IPS-20b (cell line): ENCODE data around the gene MAP2K2.

ENCODE experiments used
- H3K27ac ChIP-seq: one replicate; pipeline ENCODE4 v1.5.1; 2013; ENCODE audit warnings: low read length
- H3K27me3 ChIP-seq: 2 replicates; pipeline ENCODE4 v1.6.1; 2013; ENCODE audit warnings: mild to moderate bottlenecking, low read length, inconsistent platforms; ENCODE audit not compliant: insufficient read depth
- H3K36me3 ChIP-seq: 2 replicates; pipeline ENCODE4 v1.6.1; 2013; ENCODE audit warnings: low read depth, mild to moderate bottlenecking, inconsistent platforms, low read length, moderate library complexity; ENCODE audit not compliant: insufficient read depth
- H3K4me1 ChIP-seq: 2 replicates; pipeline ENCODE4 v1.6.1; 2013; ENCODE audit warnings: mild to moderate bottlenecking, control low read depth, inconsistent platforms, low read length, moderate library complexity; ENCODE audit not compliant: insufficient read depth
- H3K4me3 ChIP-seq: 2 replicates; pipeline ENCODE4 v1.5.1; 2013; ENCODE audit warnings: mild to moderate bottlenecking, low read length, inconsistent platforms
- H3K9ac ChIP-seq: 2 replicates; pipeline ENCODE4 v1.6.1; 2013; ENCODE audit warnings: low read depth, mild to moderate bottlenecking, inconsistent platforms, low read length, moderate library complexity
- H3K9me3 ChIP-seq: 2 replicates; pipeline ENCODE4 v1.6.1; 2013; ENCODE audit warnings: mild to moderate bottlenecking, low read depth, low read length, inconsistent platforms; ENCODE audit not compliant: insufficient read depth

Gene MAP2K2

GRCh38 chr19:4112367-4112766, 11.6 kb downstream of the MAP2K2 start:
- no peak overlapping the region for H3K4me3 ChIP-seq
- H3K4me1 ChIP-seq = no peaks in the 10 kb centered on the region
- peaks cover 89% of the 10 kb centered on the region for H3K36me3 ChIP-seq
- H3K9ac ChIP-seq = no peak overlapping the region
- H3K27ac ChIP-seq = no peak overlapping the region
- H3K27me3 ChIP-seq = no peaks in the 10 kb centered on the region
- no peaks in the 10 kb centered on the region for H3K9me3 ChIP-seq

- no peak overlapping the region for H3K4me3 ChIP-seq
- no peak overlapping the region for H3K9ac ChIP-seq
- no peaks in the 10 kb centered on the region for H3K4me1 ChIP-seq
- H3K27me3 ChIP-seq = no peaks in the 10 kb centered on the region
- peaks cover 87% of the 10 kb centered on the region for H3K36me3 ChIP-seq
- no peak overlapping the region for H3K27ac ChIP-seq
- H3K9me3 ChIP-seq = no peaks in the 10 kb centered on the region
Measured at GRCh38 chr19:4109626-4109945, 14.3 kb downstream of the MAP2K2 start.

GRCh38 chr19:4108767-4109625, 14.9 kb downstream of the MAP2K2 start:
- Histone ChIP-seq H3K9ac (no peak overlapping the region), H3K27me3 (no peaks in the 10 kb centered on the region), H3K36me3 (peaks cover 86% of the 10 kb centered on the region), H3K4me3 (no peak overlapping the region), H3K4me1 (no peaks in the 10 kb centered on the region), H3K9me3 (no peaks in the 10 kb centered on the region), H3K27ac (no peak overlapping the region)

- Histone ChIP-seq H3K4me3 (no peak overlapping the region), H3K4me1 (no peaks in the 10 kb centered on the region), H3K27me3 (no peaks in the 10 kb centered on the region), H3K27ac (no peak overlapping the region), H3K9me3 (no peaks in the 10 kb centered on the region), H3K36me3 (peaks cover 85% of the 10 kb centered on the region), H3K9ac (no peak overlapping the region)
Measured at GRCh38 chr19:4103080-4103433, 20.9 kb downstream of the MAP2K2 start.

DNA sequence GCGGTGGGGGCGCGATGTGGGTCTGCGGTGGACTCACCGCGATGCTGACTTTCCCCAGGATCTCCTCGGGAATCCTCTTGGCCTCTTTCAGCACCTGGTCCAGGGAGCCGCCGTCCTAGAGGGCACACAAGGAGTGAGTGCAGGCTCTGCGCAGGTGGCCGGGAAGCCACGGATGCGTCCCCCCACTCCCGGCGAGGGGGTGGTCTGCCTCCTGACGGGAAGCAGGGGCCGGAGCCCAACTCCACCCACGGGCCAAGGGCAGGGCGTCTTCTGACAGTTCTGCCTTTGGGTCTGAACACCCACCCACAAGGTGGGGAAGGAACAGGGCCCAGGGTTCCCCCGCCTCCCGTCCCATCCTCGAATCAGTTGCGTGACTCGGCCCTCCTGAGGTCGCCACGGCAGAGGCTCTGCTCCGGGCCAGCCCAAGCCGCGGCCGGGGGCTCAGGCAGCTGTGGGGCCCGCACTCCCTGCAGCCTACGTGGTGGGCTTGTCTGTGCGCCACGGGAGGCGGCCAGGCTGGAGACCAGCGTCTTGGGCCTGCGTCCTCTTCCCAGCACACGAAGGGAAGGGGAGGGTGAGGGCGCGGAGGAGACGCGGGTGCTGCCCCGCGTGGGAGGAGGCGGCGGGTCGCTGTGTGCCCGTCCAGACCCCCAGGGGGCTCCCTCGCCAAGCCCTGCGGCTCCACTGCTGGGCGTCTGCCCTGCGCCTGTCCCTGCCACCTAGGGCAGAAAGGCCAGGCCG, 21.4 kb downstream of the MAP2K2 start:
- Histone ChIP-seq H3K9me3 (no peaks in the 10 kb centered on the region), H3K4me3 (no peak overlapping the region), H3K36me3 (peaks cover 84% of the 10 kb centered on the region), H3K27ac (no peak overlapping the region), H3K9ac (no peak overlapping the region), H3K4me1 (no peaks in the 10 kb centered on the region), H3K27me3 (no peaks in the 10 kb centered on the region)

- Histone ChIP-seq H3K27ac (no peak overlapping the region), H3K27me3 (no peaks in the 10 kb centered on the region), H3K9ac (no peak overlapping the region), H3K4me1 (no peaks in the 10 kb centered on the region), H3K4me3 (no peak overlapping the region), H3K36me3 (peaks cover 86% of the 10 kb centered on the region), H3K9me3 (no peaks in the 10 kb centered on the region)
Measured at GRCh38 chr19:4101496-4101770, 22.5 kb downstream of the MAP2K2 start.

DNA sequence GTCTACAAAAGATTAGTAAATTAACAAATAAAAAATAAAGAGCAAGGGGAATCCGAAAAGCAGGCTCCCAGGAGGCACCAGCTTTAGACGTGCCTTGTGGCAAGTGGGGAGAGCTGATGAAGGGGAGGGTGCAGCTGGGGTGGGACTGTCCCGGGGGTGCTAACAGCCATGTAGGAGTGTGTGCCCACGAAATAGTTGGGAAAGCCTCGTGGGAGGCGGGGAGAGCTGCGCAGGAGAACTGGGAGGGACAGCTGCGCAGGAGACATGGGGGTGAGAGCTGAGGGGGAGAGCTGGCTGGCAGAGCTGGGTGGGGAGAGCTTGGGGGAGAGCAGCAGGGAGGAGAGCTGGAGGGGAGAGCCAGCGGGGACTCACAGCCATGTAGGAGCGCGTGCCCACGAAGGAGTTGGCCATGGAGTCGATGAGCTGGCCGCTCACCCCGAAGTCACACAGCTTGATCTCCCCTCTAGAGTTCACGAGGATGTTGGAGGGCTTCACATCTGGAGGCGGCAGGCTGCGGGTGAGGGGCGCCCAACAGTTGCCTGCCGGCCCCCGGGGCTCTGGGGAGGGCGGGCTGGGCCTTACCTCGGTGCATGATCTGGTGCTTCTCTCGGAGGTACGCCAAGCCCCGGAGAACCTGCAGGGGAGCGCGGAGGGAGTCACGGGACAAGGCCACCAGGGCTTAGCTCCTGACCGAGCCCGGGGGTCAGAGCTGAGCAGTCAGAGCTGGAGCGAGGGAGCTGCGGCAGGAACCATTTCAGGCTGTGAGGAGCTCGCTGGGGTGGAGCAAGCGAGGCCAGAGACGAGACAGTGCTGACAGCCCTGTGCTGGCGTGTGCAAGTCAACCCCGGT, 23.1 kb downstream of the MAP2K2 start:
- no peaks in the 10 kb centered on the region for H3K27me3 ChIP-seq
- peaks cover 83% of the 10 kb centered on the region for H3K36me3 ChIP-seq
- no peaks in the 10 kb centered on the region for H3K9me3 ChIP-seq
- H3K4me3 ChIP-seq = no peak overlapping the region
- no peak overlapping the region for H3K27ac ChIP-seq
- H3K9ac ChIP-seq = no peak overlapping the region
- no peaks in the 10 kb centered on the region for H3K4me1 ChIP-seq

DNA sequence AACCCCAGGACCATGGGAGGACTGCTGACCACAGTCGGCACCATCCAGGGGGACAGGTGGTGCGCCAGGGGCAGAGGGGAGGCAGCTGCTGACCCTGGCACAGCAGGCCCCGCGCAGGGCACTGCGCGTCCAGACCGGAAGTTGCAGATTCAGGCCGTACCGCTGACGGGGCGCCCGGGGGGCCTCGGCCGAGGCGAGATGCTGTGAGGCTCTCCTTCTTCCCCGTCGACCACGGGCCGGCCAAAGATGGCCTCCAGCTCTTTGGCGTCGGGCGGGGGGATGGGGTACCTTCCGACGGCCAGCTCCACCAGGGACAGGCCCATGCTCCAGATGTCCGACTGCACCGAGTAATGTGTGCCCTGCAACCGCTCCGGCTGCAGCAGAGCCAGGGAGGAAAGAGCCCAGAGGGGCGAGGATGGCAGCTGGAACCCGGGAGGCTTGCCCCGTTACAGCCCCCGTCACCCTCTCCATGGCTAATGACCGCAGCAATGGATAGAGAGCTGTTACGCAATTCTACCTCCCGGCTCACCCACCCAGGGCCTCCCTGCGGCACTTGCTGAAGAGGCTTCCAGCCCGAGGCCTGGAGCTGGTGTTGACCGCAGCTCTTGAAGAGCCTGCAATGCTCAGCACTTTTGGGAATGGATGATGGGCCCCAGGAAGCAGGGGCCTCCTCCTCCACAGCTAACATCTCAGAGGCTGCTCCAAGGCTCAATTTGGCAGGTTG, 24.7 kb downstream of the MAP2K2 start:
- Histone ChIP-seq H3K27ac (no peak overlapping the region), H3K9ac (no peak overlapping the region), H3K9me3 (no peaks in the 10 kb centered on the region), H3K4me3 (no peak overlapping the region), H3K27me3 (no peaks in the 10 kb centered on the region), H3K36me3 (peaks cover 79% of the 10 kb centered on the region), H3K4me1 (no peaks in the 10 kb centered on the region)

GRCh38 chr19:4098493-4098892, 25.4 kb downstream of the MAP2K2 start:
- Histone ChIP-seq H3K9ac (no peak overlapping the region), H3K9me3 (no peaks in the 10 kb centered on the region), H3K4me1 (no peaks in the 10 kb centered on the region), H3K4me3 (no peak overlapping the region), H3K27ac (no peak overlapping the region), H3K36me3 (peaks cover 77% of the 10 kb centered on the region), H3K27me3 (no peaks in the 10 kb centered on the region)

DNA sequence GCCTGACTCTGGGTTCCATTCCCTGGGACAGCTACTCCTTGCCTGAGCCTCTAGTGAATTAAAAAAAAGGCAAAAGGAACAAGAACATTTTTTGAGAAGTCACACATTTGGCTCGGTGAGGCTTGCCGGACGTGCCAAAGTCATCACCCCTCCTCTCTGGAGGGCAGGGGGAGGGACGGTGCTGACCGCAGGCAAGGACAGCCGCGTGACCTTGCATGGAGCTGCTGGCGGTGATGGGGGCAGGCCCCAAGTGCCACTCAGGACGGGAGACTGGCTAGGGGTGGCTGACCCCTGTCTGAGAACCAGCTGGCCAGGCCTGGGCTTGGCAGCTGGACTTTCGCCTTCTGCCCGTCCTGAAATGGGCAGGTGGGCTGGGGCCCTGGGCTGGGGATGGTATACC, 26.4 kb downstream of the MAP2K2 start:
- H3K27me3 ChIP-seq = no peaks in the 10 kb centered on the region
- no peaks in the 10 kb centered on the region for H3K4me1 ChIP-seq
- peaks cover 75% of the 10 kb centered on the region for H3K36me3 ChIP-seq
- no peak overlapping the region for H3K27ac ChIP-seq
- H3K9ac ChIP-seq = no peak overlapping the region
- no peak overlapping the region for H3K4me3 ChIP-seq
- no peaks in the 10 kb centered on the region for H3K9me3 ChIP-seq

DNA sequence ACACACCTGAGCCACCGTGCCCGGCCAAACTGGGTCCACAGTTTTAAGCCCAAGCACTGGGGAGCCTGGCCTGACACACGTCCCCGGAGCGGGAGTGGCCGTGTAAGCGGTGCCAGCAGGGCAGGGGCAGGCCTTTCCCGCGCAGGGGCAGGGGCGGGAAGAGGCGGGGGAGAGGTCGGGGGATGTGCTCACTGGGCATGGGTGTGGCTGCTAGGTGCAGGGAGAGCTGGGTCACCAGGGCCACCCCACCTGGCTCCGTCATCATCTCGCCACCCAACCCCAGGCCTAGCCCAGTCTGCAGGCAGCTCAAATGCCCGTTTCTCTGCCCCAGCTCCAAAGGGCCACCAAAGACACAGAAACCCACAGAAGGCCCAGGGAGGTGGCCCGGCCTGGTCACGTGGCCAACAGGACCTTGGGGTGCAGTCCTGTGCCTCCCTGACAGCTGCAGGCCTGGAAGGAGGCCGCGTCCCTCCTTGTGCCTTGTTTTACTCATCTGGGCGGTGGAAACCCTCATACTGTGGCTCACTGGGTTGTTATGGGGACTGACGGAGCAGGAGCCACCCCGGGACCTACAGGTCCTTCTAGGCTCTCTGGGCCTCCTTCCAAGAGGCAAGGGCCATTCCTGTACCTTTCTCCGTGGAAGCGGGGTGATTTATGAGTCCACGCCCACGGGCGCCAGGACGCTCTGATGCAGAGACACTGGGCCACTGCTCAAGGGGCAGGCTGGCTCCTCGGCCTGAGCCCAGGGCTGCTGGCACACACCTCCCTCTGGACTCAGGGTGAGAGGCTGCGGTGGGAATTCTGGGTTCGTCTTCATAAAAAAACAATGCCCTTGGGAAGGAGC, 27.7 kb downstream of the MAP2K2 start:
- Histone ChIP-seq H3K27me3 (no peaks in the 10 kb centered on the region), H3K27ac (no peak overlapping the region), H3K36me3 (peaks cover 71% of the 10 kb centered on the region), H3K9ac (no peak overlapping the region), H3K4me1 (no peaks in the 10 kb centered on the region), H3K4me3 (no peak overlapping the region), H3K9me3 (no peaks in the 10 kb centered on the region)
